ENCODE data around the gene JAM3.

DNA sequence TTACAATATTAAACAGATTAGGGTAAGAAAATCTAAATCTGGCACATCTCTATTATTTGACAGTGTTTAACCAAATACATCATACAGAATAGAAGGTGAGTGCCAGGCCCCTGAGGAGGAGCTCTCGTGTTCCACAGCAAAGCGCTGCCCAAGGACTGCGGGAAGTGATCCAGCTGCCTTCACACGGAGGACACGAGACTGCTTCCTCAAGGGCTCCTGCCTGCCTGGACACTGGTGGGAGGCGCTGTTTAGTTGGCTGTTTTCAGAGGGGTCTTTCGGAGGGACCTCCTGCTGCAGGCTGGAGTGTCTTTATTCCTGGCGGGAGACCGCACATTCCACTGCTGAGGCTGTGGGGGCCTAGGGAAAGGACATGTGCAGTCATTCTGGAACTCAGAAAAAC is 83.8 kb downstream of the JAM3 start:
- TF ChIP-seq EZH2 (IDR thresholded peaks at IDR 0.05; ENCODE audit: borderline replicate concordance, low read depth, low read length, severe bottlenecking) = no peak
- TF ChIP-seq, protein P1, sequence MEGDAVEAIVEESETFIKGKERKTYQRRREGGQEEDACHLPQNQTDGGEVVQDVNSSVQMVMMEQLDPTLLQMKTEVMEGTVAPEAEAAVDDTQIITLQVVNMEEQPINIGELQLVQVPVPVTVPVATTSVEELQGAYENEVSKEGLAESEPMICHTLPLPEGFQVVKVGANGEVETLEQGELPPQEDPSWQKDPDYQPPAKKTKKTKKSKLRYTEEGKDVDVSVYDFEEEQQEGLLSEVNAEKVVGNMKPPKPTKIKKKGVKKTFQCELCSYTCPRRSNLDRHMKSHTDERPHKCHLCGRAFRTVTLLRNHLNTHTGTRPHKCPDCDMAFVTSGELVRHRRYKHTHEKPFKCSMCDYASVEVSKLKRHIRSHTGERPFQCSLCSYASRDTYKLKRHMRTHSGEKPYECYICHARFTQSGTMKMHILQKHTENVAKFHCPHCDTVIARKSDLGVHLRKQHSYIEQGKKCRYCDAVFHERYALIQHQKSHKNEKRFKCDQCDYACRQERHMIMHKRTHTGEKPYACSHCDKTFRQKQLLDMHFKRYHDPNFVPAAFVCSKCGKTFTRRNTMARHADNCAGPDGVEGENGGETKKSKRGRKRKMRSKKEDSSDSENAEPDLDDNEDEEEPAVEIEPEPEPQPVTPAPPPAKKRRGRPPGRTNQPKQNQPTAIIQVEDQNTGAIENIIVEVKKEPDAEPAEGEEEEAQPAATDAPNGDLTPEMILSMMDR (IDR thresholded peaks at IDR 0.05; ENCODE audit: borderline replicate concordance, extremely low read depth, low read length, poor library complexity, severe bottlenecking) = no peak
